ENCODE measurements around the gene TCF7.

The TCF7 gene

DNA sequence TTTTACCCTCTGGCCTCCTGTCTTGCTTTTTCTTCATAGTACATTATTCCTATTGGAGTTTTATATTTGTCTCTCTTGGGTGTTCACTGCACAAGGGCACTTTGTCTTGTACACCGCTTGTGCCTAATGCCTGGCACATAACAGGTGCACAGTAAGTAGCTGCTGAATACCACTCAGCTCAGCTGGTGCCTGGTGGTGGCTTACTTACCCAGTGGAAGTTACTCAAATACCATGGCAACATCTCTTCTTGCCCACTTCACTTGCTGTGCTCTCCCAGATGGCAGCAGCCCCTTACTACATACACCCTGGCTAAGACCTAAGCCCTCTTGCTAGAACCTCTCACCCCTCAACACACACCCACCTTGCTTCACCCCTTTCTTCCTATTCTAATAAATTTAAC is 73.6 kb downstream of the TCF7 start:
- no peak for DNase-seq

DNA sequence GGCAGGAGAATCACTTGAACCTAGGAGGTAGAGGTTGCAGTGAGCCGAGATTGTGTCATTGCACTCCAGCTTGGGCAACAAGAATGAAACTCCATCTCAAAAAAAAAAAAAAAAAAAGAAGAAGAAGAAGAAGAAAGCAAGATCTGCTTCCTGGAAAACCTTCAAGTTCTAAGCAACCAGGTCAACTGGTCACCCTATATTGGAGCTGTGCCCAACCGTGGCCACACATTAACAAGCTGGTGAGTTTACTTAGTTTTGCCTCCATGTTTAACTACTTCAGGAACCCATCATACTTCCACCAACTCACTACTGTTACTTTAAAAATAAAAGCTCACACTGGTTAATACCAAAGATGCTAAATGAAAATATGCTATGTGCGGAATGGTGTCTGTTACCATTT is 74.5 kb downstream of the TCF7 start:
- no peak for DNase-seq

DNA sequence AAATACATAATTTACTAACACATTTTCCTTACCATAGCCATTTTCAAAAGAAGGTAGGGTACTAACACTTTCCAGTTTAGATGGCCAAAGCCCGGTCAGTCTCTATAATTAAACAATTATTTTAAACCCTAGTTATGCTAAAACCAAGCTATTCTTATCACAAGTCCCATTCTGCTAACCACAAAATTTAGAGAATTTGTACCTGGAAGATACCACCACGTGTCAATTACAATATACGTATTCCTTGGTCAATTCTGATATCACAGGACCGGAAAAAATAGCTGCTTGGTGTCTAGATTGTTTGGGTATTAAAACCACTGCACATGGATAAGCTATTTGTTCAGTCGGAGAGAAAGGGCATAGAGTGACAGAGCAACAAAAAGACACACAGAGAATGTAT is 81.2 kb downstream of the TCF7 start:
- DNase-seq: no peak

Measured in activated CD8-positive, alpha-beta memory T cell treated with anti-CD3 and anti-CD28 coated beads, Interleukin-2, amount 50 U/mL, for 48 hours (primary cell).